ENCODE results near the gene LRIG3.
"Not testable (repeated sequence)": the region's sequence is repeated elsewhere in the genome, so short reads cannot be mapped to it uniquely, and the experiment has no call there.

Gene LRIG3

DNA sequence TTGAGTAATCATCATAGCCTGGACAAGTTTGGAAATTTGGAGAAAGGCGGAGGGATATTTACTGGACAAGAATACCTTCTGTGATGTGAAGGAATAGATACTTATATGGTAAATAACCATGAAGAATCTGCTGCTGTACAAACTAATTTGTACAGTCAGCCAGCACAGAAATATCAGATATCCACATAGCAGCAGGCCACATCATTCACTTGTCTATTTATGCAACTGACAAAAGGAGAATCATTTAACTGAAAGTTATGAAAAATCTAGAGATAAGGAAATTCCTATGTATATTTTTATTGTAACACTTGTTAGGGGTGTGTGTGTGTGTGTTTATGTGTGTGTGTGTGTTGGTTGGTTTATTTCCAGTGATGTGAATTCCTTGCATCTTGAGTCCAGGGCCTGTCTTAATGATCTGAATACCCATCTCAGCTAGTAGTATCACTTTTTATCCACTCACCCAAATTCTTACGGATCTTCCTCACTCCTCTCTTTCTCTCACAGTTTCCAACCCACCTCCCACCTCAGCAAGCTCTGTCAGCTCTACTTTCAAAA lies 10.5 kb upstream of the LRIG3 start:
- no peak for DNase-seq (ENCODE audit: low read depth in 2 of 2)

DNA sequence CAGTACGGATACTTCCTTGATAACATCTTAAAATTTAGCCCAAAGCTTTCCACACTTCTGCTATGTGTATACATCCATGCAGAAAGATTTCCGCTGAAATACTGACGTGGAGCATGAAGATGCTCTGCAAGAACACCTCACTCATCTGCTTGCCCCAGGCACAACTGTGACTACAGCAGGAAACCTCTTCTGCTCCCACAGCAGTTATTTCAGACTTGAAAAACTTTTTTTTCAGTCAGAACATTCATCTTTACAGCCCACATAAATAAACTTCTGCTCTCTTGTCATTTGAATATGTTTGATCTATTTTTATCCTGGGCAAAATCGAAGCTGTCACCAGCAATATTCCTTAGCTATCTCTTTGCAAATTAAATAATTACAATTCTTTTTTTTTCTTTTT lies 6.8 kb upstream of the LRIG3 start:
- no peak for DNase-seq (ENCODE audit: low read depth in 2 of 2)

GRCh38 chr12:58926586-58926985 lies 6.3 kb upstream of the LRIG3 start:
- no peak for DNase-seq (ENCODE audit: low read depth in 2 of 2)

DNA sequence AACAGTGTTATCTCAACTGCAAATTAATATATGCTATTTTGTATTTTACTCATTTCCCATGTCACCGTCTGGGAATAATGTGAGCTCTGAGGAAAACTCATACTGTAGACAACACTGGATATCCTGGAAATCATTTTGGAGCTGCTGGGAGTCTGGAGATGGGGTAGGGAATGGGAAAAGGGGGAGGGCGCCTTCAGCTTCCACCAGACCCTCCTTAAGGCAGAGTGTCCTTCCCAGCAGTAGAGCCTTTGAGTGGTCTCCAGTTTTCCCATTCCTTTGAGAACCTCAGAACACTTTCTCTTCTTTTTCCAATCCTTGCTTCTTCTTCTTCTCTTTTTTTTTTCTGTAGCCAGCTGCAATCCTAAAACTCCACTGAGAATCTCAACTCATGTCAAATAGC lies 5.4 kb upstream of the LRIG3 start:
- DNase-seq (ENCODE audit: low read depth in 2 of 2), result no peak

DNA sequence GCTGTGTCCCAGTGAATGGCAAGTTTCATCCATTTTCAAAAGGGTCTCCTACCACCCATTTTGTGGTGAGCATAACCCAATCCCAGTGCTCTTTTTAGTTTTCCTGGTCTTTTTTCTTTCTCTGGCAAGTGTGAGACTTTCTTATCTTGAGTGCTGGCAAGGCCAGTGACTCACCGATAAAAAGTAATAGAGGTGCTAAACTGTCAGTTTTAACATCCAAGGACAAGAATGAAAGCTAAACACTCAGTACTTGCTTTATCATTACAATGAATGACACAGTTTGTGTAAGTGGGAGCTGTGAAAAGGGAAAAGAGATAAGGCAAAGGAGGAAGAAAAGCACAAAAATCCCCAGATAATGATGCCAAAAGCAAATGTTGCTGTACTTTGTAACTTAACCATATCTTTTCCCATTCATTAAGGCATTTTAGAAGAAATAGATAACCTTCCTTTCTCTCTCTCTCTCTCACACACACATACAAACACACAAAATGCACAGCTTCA lies 4.9 kb upstream of the LRIG3 start:
- no peak for DNase-seq (ENCODE audit: low read depth in 2 of 2)

DNA sequence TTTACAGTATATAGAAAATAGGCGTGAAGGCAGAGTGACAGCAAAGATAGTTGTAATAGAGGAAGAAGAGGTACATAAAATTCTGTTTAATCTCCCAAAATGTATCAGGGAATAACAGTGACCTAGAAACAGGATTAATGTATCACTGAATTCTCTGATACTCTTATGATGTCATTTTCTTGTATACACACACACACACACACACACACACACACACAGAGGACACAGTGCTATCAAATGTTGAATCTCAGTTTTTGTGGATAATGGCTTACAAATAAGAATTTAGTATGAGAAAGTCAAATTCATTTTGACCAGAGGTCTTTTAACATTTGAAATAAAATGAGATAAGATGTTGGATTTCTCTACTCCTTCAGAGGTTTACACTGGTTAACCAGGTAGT lies 4.3 kb upstream of the LRIG3 start:
- DNase-seq (ENCODE audit: low read depth in 2 of 2), result no peak

GRCh38 chr12:58923781-58924180 lies 3.5 kb upstream of the LRIG3 start:
- DNase-seq (ENCODE audit: low read depth in 2 of 2), result no peak

DNA sequence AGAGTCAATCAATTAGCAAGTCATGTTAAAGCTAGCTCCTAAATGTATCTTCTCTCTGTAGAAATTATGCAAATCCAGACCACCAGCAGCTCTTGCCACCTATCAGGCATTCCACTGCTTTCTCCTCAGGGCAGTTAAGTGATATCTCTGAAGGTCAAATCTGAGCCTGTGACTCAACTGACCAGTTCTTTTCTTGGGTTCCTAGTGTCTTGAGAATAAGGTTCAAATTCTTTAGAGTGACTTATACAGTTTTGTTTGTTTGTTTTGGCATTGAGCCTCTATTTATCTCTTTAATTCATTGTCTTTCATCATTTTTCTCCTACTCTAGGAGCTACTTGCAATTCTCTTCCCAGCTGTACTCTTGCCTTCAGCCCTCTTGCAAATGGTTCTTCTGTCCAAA lies 2.5 kb upstream of the LRIG3 start:
- DNase-seq (ENCODE audit: low read depth in 2 of 2), result no peak

GRCh38 chr12:58920961-58921861 lies 907 bp upstream of the LRIG3 start:
- no peak for DNase-seq (ENCODE audit: low read depth in 2 of 2)

DNA sequence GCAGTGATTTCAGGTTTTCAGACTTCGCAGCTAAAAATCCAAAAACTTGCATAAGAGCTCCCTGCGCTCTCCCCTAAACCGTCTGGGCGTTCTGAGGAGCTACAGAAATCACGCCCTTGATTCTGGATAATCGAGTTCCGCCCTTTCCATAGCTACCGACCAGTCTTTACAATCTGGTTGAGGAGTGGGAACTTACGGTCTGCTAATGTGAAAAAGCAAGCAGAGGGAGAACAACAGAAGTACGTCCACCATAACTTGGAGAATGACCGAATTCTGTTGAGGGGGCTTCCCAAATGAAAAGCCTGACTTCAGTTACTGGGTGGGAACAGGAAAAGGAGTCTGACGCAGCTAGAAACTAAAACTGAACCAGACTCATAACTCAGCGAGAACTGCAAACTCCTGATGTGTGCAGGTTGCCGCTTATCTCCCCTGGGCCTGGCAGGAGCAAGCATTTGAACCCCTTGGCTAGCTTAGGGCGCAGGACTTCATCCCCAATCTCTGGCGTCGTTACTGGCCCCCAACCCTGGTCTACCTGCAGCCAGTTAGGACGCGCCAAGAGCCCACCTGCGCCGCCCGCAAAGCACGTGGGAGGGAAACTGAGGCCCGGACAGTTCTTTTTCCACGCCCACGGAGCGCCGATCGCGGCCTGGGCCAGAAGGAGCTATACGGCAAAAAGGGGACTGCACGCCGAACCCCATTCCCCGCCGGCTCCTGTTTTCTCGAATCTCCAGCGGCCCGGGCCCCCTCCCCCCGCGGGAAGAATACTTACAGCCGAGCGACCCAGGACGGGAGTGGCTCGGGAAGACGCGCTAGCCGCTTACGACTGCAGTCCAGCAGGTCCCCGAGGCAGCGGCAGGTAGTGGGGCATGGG lies 838 bp downstream of the LRIG3 start:
- DNase-seq (ENCODE audit: low read depth in 2 of 2), result no peak

GRCh38 chr12:58918469-58918844 lies 1.8 kb downstream of the LRIG3 start:
- DNase-seq (ENCODE audit: low read depth in 2 of 2), result no peak

- DNase-seq (ENCODE audit: low read depth in 2 of 2), result no peak
These were observed 2.4 kb downstream of the LRIG3 start for GRCh38 chr12:58917699-58918468.

GRCh38 chr12:58916921-58917511 lies 3.3 kb downstream of the LRIG3 start:
- DNase-seq (ENCODE audit: low read depth in 2 of 2), result no peak

DNA sequence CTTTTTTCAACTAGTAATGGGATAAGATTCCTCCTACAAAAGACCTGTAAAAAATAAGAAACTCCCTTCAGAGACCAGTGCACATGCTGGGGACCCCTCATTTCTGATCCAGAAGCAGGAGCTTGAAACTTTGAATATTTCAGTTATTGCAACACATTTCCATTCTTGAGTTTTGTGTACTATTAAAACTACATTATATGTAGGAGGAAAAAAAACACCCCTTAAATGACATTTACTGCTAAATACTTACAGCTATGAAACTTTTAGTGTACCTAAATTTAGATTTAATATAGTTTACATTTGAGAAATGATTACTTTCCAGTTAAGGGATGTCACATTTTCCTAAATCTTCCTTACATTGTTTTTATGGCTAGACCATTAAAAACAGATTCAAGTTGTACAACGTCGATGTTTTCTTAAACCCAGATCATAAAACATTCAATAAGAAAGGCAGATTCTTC lies 4.1 kb downstream of the LRIG3 start:
- no peak for DNase-seq (ENCODE audit: low read depth in 2 of 2)

- no peak for DNase-seq (ENCODE audit: low read depth in 2 of 2)
These were observed 4.7 kb downstream of the LRIG3 start for GRCh38 chr12:58915634-58916033.

DNA sequence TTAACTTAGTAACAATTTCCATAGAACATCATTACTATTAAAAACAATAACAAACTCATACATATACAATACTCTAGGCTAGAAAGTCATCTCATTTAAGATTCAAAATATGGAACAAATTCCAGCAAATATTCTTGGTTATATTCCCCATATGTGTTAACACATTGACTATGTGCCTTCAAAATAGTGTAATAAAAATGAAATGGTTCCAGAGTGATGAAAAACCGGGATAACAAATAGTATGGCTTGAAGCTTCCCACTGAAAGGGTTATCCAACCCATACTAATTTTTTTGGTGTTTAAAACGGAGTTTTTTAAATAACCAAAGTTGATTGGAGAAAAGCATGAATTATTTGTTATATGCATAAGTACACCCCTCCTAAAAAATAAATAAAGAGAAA lies 5.3 kb downstream of the LRIG3 start:
- DNase-seq (ENCODE audit: low read depth in 2 of 2), result no peak

DNA sequence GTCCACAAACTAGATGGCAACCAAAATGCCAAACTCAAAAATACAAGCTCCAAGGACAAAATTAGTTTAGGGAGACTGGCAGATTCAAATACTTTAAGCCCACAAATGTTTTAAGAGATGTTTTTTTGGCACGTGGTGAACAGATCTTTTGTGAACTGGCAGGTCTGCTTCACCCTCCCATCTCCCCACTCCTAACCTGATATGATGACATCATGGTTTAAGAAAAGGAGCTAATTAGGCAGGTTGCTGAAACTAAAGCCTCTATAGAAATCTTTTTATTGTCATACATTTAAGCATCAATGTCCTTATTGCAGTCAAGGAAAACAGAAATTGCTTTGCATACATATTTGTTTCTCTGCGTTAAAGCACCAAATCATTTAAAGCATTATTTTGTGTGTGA lies 5.8 kb downstream of the LRIG3 start:
- no peak for DNase-seq (ENCODE audit: low read depth in 2 of 2)

DNA sequence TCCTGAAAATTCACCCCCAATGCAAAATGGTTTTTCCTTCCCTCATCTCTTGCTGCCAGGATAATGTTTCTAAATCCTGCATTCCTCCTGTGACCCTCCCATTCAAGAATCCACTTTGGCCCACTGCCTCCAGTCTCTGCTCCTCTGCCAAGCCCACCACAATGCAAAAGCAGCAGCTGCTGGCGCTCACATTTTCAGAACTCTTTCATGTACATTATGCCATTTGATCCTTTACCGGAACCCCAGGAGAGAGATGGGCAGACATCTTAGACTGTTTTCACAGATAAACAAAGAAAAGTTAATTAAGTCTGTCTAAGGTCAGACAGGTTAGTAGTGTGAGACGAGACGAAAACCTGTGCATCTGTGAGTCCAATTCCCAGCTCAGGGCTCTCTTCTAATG lies 12.9 kb downstream of the LRIG3 start:
- DNase-seq (ENCODE audit: low read depth in 2 of 2), result no peak

DNA sequence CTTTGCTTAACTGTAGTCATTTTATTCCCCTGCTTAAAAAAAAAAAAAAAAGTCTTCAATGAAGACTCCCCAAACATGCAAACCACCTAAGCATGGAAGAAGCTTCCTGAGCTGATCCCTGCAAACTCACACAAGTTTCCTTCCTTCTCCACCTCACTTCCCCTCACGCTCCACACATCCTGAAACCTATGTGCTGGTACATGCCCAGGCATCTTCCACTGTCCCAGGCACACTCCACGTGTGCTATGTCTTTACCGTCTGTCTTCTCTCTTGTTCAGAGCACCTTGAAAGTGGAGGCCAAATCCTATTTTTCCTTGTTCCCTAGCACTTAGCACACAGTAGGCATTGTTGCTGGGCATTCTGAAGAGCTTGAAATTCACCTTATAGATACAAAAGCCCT lies 13.4 kb downstream of the LRIG3 start:
- DNase-seq (ENCODE audit: low read depth in 2 of 2), result no peak

GRCh38 chr12:58905422-58905821 lies 14.9 kb downstream of the LRIG3 start:
- DNase-seq (ENCODE audit: low read depth in 2 of 2), result no peak

DNA sequence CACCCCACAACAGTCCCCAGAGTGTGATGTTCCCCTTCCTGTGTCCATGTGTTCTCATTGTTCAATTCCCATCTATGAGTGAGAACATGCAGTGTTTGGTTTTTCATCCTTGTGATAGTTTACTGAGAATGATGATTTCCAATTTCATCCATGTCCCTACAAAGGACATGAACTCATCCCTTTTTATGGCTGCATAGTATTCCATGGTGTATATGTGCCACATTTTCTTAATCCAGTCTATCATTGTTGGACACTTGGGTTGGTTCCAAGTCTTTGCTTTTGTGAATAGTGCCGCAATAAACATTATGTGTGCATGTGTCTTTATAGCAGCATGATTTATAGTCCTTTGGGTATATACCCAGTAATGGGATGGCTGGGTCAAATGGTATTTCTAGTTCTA lies 17.6 kb downstream of the LRIG3 start:
- DNase-seq (ENCODE audit: low read depth in 2 of 2), result not testable (repeated sequence)
